Astrocyte of the spinal cord (primary cell): ENCODE results near the gene AMOTL1.
A peak's percentile ranks its signal among the peaks of the same experiment; 100 is the strongest.

Experiments
- DNase-seq: peaks from one replicate; pipeline ENCODE4 v3.0.0; 2011; ENCODE audit warnings: low read depth, low spot score
- H3K4me3 ChIP-seq: 2 replicates; pipeline ENCODE4 v1.5.1; 2011; ENCODE audit warnings: low read depth, mild to moderate bottlenecking, low read length, moderate library complexity
- in situ Hi-C: cut with HindIII; loops from 2 replicates; pipeline ENCODE4 v1.10.0; 2017; ENCODE audit warnings: low sequenced_read_pairs
- TF ChIP-seq, protein P1 (sequence below): IDR thresholded peaks from 2 replicates; pipeline ENCODE4 v1.5.1; 2012; ENCODE audit warnings: low read depth, mild to moderate bottlenecking, low read length, inconsistent platforms

Gene AMOTL1

DNA sequence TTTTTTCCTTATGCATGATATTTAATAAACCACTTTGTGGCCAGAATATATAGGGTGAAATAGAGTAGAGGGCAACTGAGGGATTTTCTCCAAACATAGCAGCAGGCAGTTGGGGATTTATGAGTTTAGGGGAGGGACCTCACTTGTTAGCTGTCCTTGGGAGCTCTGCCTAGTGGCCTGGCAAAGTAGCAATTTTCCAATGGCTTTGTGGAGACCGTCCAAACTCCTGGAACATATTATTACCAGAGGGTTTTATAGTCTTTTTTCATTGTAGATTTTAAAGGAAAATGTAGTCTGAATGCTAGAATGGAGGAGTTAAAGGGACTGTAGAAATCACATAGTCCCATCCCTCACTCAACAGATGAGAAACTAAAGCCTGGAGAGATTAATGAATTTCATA lies 32.3 kb downstream of the AMOTL1 start:
- H3K4me3 ChIP-seq, result no peak overlapping the region
- TF ChIP-seq, protein P1, sequence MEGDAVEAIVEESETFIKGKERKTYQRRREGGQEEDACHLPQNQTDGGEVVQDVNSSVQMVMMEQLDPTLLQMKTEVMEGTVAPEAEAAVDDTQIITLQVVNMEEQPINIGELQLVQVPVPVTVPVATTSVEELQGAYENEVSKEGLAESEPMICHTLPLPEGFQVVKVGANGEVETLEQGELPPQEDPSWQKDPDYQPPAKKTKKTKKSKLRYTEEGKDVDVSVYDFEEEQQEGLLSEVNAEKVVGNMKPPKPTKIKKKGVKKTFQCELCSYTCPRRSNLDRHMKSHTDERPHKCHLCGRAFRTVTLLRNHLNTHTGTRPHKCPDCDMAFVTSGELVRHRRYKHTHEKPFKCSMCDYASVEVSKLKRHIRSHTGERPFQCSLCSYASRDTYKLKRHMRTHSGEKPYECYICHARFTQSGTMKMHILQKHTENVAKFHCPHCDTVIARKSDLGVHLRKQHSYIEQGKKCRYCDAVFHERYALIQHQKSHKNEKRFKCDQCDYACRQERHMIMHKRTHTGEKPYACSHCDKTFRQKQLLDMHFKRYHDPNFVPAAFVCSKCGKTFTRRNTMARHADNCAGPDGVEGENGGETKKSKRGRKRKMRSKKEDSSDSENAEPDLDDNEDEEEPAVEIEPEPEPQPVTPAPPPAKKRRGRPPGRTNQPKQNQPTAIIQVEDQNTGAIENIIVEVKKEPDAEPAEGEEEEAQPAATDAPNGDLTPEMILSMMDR, result no peak
- peak; percentile 48 for DNase-seq
- in situ Hi-C loops, result no loop called here

DNA sequence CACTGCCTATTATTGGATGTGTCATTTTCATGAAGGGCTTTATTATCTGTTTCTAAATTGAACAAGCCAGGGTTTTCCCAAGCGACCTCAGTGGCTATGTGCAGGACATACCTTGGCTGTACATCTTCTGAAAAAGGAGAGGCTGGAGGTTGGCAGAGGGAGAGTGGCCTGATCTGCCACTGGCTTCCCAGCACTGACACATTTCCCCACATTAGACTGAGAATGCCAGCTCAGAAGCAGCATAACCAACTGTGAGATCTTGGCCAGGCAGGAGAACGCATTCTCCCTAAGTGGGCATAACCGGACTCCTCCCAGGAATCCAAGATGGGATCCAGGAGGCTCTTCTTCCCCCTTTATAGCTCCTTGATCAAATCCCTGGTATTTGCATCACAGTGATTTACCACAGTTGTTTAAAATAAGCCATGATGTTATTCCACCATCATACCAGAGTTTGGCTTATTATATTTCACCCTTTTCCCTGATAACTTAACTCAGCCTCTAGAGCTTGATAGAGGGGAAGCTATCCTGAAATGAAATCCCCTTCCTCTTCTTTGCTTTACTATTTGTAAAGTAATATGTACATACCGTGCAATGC lies 33.8 kb downstream of the AMOTL1 start:
- TF ChIP-seq, protein P1, result no peak
- in situ Hi-C loops, result no loop called here
- no peak overlapping the region for H3K4me3 ChIP-seq
- no peak for DNase-seq

DNA sequence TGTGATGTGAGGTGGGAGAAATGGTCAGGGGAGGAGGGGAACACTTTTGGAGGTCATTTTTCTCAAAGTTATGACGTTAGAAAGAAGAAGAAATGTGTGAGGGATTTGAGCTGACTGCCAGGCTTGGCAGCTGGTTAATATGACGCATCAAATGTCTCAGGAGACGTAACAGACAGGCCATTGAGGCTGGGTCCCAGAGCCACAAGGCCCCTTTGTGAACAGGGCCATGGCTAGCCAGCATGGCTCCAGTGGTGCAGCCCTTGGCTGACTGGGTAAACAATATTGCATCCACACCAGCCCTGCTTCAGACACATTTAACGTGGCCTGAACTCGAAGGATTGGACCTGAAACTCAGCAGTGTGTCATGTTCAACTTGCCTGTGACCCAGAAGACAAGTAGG lies 34.3 kb downstream of the AMOTL1 start:
- no peak for DNase-seq
- in situ Hi-C loops, result no loop called here
- TF ChIP-seq, protein P1, result no peak
- no peak overlapping the region for H3K4me3 ChIP-seq

DNA sequence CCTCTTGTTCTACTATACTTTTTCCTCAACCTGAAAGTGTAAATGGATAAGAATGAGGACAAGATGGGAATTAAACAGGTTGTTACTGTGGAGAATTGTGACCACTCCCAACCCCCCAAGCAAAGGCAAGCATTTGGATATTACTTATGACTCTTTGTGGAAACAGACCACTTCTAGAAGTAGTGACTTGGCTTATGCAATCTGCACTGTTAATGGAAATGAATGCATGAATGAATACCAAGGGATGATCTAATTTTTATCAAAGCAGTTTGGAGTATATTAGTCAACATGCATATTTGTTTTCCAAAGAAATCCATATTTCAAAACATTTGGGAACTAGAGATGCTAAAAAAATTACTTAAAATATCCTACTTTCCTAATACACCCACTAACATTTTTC lies 35.3 kb downstream of the AMOTL1 start:
- TF ChIP-seq, protein P1, result no peak
- no peak overlapping the region for H3K4me3 ChIP-seq
- in situ Hi-C loops, result no loop called here
- no peak for DNase-seq

DNA sequence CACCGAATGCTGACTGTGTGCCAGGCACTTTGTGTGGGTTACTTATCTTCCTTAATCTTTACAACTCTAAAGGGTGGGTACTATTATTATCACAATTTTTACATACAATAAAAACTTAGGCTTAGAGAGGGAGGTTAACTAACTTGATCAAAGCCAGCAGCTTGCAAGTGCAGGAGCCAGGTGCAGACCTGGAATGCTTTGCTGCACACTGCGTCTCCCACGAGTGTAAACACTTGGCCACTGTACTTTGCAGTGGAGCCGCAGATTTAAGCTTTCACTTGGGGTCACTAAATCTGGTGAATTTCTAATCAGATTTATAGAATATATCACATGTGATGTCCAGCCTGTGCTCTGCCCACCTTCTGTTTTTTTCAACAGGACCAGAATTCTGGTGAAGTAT lies 36.7 kb downstream of the AMOTL1 start:
- no peak for DNase-seq
- in situ Hi-C loops, result no loop called here
- H3K4me3 ChIP-seq, result no peak overlapping the region
- TF ChIP-seq, protein P1, result no peak

DNA sequence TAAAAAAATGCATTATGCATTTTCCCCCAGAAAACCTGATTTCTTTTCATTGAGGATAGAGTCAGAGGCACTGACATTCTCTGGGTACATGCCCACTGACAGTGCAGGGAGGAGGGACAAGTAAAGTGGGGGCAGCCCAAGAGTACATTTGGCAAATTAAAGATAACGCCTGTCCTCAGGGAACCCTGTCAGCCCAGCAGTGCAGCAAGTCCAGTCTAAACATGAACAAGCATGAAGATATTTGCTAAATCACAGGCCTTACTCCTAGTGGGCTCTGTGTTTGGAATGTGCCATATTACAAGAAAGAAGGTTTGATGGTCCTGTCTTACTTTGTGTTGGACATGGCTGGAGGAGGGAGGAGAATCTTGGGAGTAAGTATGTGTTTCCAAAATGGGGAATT lies 37.9 kb downstream of the AMOTL1 start:
- no peak for DNase-seq
- in situ Hi-C loops, result no loop called here
- H3K4me3 ChIP-seq, result no peak overlapping the region
- TF ChIP-seq, protein P1, result no peak

DNA sequence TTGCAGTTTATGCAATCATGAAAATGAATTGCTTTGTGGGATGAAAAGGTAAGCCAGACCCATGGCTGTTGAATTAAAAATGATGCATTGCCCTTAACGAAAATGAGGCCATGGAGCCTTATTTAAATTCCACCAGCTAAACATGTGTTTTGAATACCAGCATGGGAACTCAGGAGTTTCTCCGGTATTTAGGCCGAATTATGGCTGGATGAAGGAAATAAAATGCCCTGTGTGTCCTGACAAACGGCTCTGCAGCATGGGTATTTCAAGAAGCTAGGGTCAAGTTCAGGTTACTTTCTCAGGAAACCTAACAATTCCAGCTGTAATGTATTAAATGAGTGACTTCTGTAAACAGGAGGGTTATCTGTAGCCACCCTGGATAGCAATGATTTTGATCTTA lies 38.3 kb downstream of the AMOTL1 start:
- TF ChIP-seq, protein P1, result no peak
- DNase-seq, result no peak
- in situ Hi-C loops, result no loop called here
- H3K4me3 ChIP-seq, result no peak overlapping the region
